HEK293 (cell line): ENCODE results near the gene RAD52.

Experiments
- TCF7L2 ChIP-seq: IDR thresholded peaks from 2 replicates; pipeline ENCODE4 v1.6.1; 2011; ENCODE audit warnings: low read depth, mild to moderate bottlenecking, inconsistent platforms, low read length, moderate library complexity, borderline replicate concordance
- TRIM28 ChIP-seq: IDR thresholded peaks from 2 replicates; pipeline ENCODE4 v1.6.1; 2011; ENCODE audit warnings: low read length, control low read depth, borderline replicate concordance
- YY1 ChIP-seq: fragments of 450-650 bp; formaldehyde crosslinking; IDR thresholded peaks from 2 replicates; pipeline ENCODE4 v1.5.1; 2018; ENCODE audit warnings: missing biosample characterization, missing genetic modification characterization
- ZNF76 ChIP-seq: fragments of 450-650 bp; formaldehyde crosslinking; IDR thresholded peaks from 2 replicates; pipeline ENCODE4; 2016; ENCODE audit warnings: low read depth, missing biosample characterization, missing genetic modification characterization, borderline replicate concordance
- ZNF777 ChIP-seq: fragments of 450-650 bp; formaldehyde crosslinking; IDR thresholded peaks from 2 replicates; pipeline ENCODE4 v1.5.1; 2017; ENCODE audit warnings: missing biosample characterization, missing genetic modification characterization, borderline replicate concordance
- TF ChIP-seq, protein P1 (sequence below): fragments of 450-650 bp; formaldehyde crosslinking; IDR thresholded peaks from 2 replicates; pipeline ENCODE4 v1.5.1; 2016; ENCODE audit warnings: missing biosample characterization, missing genetic modification characterization
- TF ChIP-seq, protein P2 (sequence below): fragments of 450-650 bp; formaldehyde crosslinking; IDR thresholded peaks from 2 replicates; pipeline ENCODE4 v1.5.1; 2016; ENCODE audit warnings: missing biosample characterization, missing genetic modification characterization, low read depth
- TF ChIP-seq, protein P3 (sequence below): fragments of 450-650 bp; formaldehyde crosslinking; optimal IDR thresholded peaks from 2 replicates; pipeline ENCODE3; 2016; ENCODE audit warnings: missing biosample characterization, mild to moderate bottlenecking, missing genetic modification characterization

DNA sequence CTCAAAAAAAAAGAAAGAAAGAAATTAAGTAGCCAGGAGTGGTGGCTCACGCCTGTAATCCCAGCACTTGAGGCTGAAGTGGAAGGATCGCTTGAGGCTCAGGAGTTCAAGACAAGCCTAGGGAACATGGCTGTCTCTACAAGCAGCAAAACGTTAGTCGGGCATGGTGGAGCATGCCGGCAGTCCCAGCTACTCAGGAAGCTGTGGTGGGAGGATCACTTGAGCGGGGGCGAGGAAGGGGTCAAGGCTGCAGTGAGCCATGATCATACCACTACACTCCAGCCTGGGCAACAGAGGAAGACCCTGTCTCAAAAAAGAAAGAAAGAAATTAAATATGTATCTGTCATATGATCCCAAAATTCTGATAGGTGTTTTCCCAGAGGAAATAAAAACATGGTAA, 5.3 kb downstream of the RAD52 start:
- TF ChIP-seq ZNF76 (tag by site-specific recombination) (no peak), ZNF777 (tag by site-specific recombination) (no peak), TRIM28 (no peak), YY1 (tag by site-specific recombination) (no peak), TCF7L2 (no peak)
- TF ChIP-seq, protein P1, sequence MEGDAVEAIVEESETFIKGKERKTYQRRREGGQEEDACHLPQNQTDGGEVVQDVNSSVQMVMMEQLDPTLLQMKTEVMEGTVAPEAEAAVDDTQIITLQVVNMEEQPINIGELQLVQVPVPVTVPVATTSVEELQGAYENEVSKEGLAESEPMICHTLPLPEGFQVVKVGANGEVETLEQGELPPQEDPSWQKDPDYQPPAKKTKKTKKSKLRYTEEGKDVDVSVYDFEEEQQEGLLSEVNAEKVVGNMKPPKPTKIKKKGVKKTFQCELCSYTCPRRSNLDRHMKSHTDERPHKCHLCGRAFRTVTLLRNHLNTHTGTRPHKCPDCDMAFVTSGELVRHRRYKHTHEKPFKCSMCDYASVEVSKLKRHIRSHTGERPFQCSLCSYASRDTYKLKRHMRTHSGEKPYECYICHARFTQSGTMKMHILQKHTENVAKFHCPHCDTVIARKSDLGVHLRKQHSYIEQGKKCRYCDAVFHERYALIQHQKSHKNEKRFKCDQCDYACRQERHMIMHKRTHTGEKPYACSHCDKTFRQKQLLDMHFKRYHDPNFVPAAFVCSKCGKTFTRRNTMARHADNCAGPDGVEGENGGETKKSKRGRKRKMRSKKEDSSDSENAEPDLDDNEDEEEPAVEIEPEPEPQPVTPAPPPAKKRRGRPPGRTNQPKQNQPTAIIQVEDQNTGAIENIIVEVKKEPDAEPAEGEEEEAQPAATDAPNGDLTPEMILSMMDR (tag by site-specific recombination) = no peak
- TF ChIP-seq, protein P2, sequence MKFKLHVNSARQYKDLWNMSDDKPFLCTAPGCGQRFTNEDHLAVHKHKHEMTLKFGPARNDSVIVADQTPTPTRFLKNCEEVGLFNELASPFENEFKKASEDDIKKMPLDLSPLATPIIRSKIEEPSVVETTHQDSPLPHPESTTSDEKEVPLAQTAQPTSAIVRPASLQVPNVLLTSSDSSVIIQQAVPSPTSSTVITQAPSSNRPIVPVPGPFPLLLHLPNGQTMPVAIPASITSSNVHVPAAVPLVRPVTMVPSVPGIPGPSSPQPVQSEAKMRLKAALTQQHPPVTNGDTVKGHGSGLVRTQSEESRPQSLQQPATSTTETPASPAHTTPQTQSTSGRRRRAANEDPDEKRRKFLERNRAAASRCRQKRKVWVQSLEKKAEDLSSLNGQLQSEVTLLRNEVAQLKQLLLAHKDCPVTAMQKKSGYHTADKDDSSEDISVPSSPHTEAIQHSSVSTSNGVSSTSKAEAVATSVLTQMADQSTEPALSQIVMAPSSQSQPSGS (tag by site-specific recombination) = no peak
- TF ChIP-seq, protein P3, sequence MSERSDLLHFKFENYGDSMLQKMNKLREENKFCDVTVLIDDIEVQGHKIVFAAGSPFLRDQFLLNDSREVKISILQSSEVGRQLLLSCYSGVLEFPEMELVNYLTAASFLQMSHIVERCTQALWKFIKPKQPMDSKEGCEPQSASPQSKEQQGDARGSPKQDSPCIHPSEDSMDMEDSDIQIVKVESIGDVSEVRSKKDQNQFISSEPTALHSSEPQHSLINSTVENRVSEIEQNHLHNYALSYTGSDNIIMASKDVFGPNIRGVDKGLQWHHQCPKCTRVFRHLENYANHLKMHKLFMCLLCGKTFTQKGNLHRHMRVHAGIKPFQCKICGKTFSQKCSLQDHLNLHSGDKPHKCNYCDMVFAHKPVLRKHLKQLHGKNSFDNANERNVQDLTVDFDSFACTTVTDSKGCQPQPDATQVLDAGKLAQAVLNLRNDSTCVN (tag by site-specific recombination) = no peak
